Mucosa of stomach (tissue), 1 donor: ENCODE results near the gene PODN.

Source experiments
- H3K27me3 ChIP-seq: one replicate; pipeline ENCODE4 v1.7.0; 2013; ENCODE audit warnings: mild to moderate bottlenecking, low read length; ENCODE audit not compliant: control insufficient read depth, insufficient read depth
- H3K36me3 ChIP-seq: one replicate; pipeline ENCODE4 v1.7.0; 2013; ENCODE audit warnings: low read length; ENCODE audit not compliant: control insufficient read depth, insufficient read depth
- H3K4me1 ChIP-seq: one replicate; pipeline ENCODE4 v1.7.0; 2013; ENCODE audit warnings: mild to moderate bottlenecking, low read length; ENCODE audit not compliant: control insufficient read depth, insufficient read depth
- H3K4me3 ChIP-seq: one replicate; pipeline ENCODE4 v1.7.0; 2013; ENCODE audit warnings: low read length
- H3K9ac ChIP-seq: one replicate; pipeline ENCODE4 v1.7.0; 2013; ENCODE audit warnings: mild to moderate bottlenecking, low read length, moderate library complexity
- H3K9me3 ChIP-seq: one replicate; pipeline ENCODE4 v1.7.0; 2013; ENCODE audit warnings: mild to moderate bottlenecking, low read length, moderate library complexity; ENCODE audit not compliant: control insufficient read depth
- donor health status: Pancreatic carcinoma.

The PODN gene

GRCh38 chr1:53037159-53037558 lies 24.9 kb upstream of the PODN start:
- H3K36me3 ChIP-seq, result no peaks in the 10 kb centered on the region

GRCh38 chr1:53038566-53038965 lies 23.4 kb upstream of the PODN start:
- no peaks in the 10 kb centered on the region for H3K9me3 ChIP-seq
- H3K4me1 ChIP-seq, result no peaks in the 10 kb centered on the region
- H3K36me3 ChIP-seq, result no peaks in the 10 kb centered on the region
- H3K27me3 ChIP-seq, result no peaks in the 10 kb centered on the region
- no peak overlapping the region for H3K9ac ChIP-seq
- no peak overlapping the region for H3K4me3 ChIP-seq

More at GRCh38 chr1:53037159-53037558, 24.9 kb upstream of the PODN start:
- H3K27me3 ChIP-seq, result no peaks in the 10 kb centered on the region
- H3K4me1 ChIP-seq, result no peaks in the 10 kb centered on the region
- H3K4me3 ChIP-seq, result no peak overlapping the region
- no peak overlapping the region for H3K9ac ChIP-seq
- H3K9me3 ChIP-seq, result no peaks in the 10 kb centered on the region

GRCh38 chr1:53043271-53043670 lies 18.7 kb upstream of the PODN start:
- Histone ChIP-seq H3K4me3 (no peak overlapping the region), H3K27me3 (no peaks in the 10 kb centered on the region), H3K9me3 (no peaks in the 10 kb centered on the region), H3K36me3 (no peaks in the 10 kb centered on the region), H3K9ac (no peak overlapping the region), H3K4me1 (peaks cover 20% of the 10 kb centered on the region)

GRCh38 chr1:53044926-53045325 lies 17.1 kb upstream of the PODN start:
- H3K9me3 ChIP-seq, result no peaks in the 10 kb centered on the region
- no peak overlapping the region for H3K9ac ChIP-seq
- H3K36me3 ChIP-seq, result no peaks in the 10 kb centered on the region
- peaks cover 22% of the 10 kb centered on the region for H3K4me1 ChIP-seq
- H3K4me3 ChIP-seq, result no peak overlapping the region
- H3K27me3 ChIP-seq, result no peaks in the 10 kb centered on the region

GRCh38 chr1:53046930-53047329 lies 15.1 kb upstream of the PODN start:
- no peaks in the 10 kb centered on the region for H3K36me3 ChIP-seq
- H3K4me1 ChIP-seq, result peaks cover 22% of the 10 kb centered on the region
- H3K9me3 ChIP-seq, result no peaks in the 10 kb centered on the region
- H3K27me3 ChIP-seq, result no peaks in the 10 kb centered on the region
- no peak overlapping the region for H3K4me3 ChIP-seq
- H3K9ac ChIP-seq, result no peak overlapping the region

GRCh38 chr1:53047737-53048736 lies 14.0 kb upstream of the PODN start:
- Histone ChIP-seq H3K27me3 (no peaks in the 10 kb centered on the region), H3K9ac (no peak overlapping the region), H3K9me3 (no peaks in the 10 kb centered on the region), H3K4me3 (no peak overlapping the region), H3K4me1 (peaks cover 22% of the 10 kb centered on the region), H3K36me3 (no peaks in the 10 kb centered on the region)

- Histone ChIP-seq H3K9me3 (no peaks in the 10 kb centered on the region), H3K27me3 (no peaks in the 10 kb centered on the region), H3K4me1 (peaks cover 22% of the 10 kb centered on the region), H3K36me3 (no peaks in the 10 kb centered on the region), H3K4me3 (no peak overlapping the region), H3K9ac (no peak overlapping the region)
These were observed 12.9 kb upstream of the PODN start for GRCh38 chr1:53048960-53049573.

GRCh38 chr1:53049574-53049967 lies 12.4 kb upstream of the PODN start:
- H3K4me1 ChIP-seq, result peaks cover 22% of the 10 kb centered on the region

GRCh38 chr1:53050310-53050709 lies 11.7 kb upstream of the PODN start:
- peaks cover 22% of the 10 kb centered on the region for H3K4me1 ChIP-seq
- no peaks in the 10 kb centered on the region for H3K27me3 ChIP-seq
- H3K9me3 ChIP-seq, result no peaks in the 10 kb centered on the region
- H3K9ac ChIP-seq, result no peak overlapping the region
- H3K4me3 ChIP-seq, result no peak overlapping the region
- H3K36me3 ChIP-seq, result no peaks in the 10 kb centered on the region

More at GRCh38 chr1:53049574-53049967, 12.4 kb upstream of the PODN start:
- H3K9ac ChIP-seq, result no peak overlapping the region
- H3K9me3 ChIP-seq, result no peaks in the 10 kb centered on the region
- H3K36me3 ChIP-seq, result no peaks in the 10 kb centered on the region
- H3K4me3 ChIP-seq, result no peak overlapping the region
- no peaks in the 10 kb centered on the region for H3K27me3 ChIP-seq

- no peaks in the 10 kb centered on the region for H3K27me3 ChIP-seq
- no peaks in the 10 kb centered on the region for H3K9me3 ChIP-seq
- H3K4me3 ChIP-seq, result no peak overlapping the region
- H3K4me1 ChIP-seq, result peaks cover 16% of the 10 kb centered on the region
- no peaks in the 10 kb centered on the region for H3K36me3 ChIP-seq
- no peak overlapping the region for H3K9ac ChIP-seq
These were observed 10.3 kb upstream of the PODN start for GRCh38 chr1:53051676-53052075.

- H3K4me3 ChIP-seq, result no peak overlapping the region
- peaks cover 6% of the 10 kb centered on the region for H3K4me1 ChIP-seq
- peaks cover 15% of the 10 kb centered on the region for H3K27me3 ChIP-seq
- no peaks in the 10 kb centered on the region for H3K36me3 ChIP-seq
- H3K9ac ChIP-seq, result no peak overlapping the region
- no peaks in the 10 kb centered on the region for H3K9me3 ChIP-seq
These were observed 4.9 kb upstream of the PODN start for GRCh38 chr1:53057127-53057526.

GRCh38 chr1:53060579-53060978 lies 1.4 kb upstream of the PODN start:
- H3K36me3 ChIP-seq, result no peaks in the 10 kb centered on the region
- H3K4me1 ChIP-seq, result peaks cover 6% of the 10 kb centered on the region
- no peak overlapping the region for H3K4me3 ChIP-seq
- H3K27me3 ChIP-seq, result peaks cover 38% of the 10 kb centered on the region
- H3K9ac ChIP-seq, result no peak overlapping the region
- no peaks in the 10 kb centered on the region for H3K9me3 ChIP-seq
